Esophagus squamous epithelium (tissue), 4 donors: Measurements from ENCODE around the gene VOPP1.

Experiments
- POLR2A ChIP-seq, 4 donors: fragments of 450-650 bp; IDR thresholded peaks; one replicate each; pipeline ENCODE4 v1.6.1; 2017; ENCODE audit warnings: antibody characterized with exemption in 4 of 4, mild to moderate bottlenecking in 4 of 4, moderate library complexity in 3 of 4
- TF ChIP-seq, protein P1 (sequence below), 6 experiments: fragments of 450-650 bp in 4 of 6; fragments of 200-600 bp in 2 of 6; sonication (generic) in 2 of 6; IDR thresholded peaks; one replicate each; pipeline ENCODE4 v1.5.1; 2016 to 2019; ENCODE audit warnings: antibody characterized with exemption in 6 of 6, mild to moderate bottlenecking in 4 of 6, moderate library complexity in 4 of 6

- no peak for TF ChIP-seq POLR2A (IDR thresholded peaks at IDR 0.05)
- TF ChIP-seq, protein P1, sequence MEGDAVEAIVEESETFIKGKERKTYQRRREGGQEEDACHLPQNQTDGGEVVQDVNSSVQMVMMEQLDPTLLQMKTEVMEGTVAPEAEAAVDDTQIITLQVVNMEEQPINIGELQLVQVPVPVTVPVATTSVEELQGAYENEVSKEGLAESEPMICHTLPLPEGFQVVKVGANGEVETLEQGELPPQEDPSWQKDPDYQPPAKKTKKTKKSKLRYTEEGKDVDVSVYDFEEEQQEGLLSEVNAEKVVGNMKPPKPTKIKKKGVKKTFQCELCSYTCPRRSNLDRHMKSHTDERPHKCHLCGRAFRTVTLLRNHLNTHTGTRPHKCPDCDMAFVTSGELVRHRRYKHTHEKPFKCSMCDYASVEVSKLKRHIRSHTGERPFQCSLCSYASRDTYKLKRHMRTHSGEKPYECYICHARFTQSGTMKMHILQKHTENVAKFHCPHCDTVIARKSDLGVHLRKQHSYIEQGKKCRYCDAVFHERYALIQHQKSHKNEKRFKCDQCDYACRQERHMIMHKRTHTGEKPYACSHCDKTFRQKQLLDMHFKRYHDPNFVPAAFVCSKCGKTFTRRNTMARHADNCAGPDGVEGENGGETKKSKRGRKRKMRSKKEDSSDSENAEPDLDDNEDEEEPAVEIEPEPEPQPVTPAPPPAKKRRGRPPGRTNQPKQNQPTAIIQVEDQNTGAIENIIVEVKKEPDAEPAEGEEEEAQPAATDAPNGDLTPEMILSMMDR (IDR thresholded peaks at IDR 0.05) = no peak
Measured at GRCh38 chr7:55533729-55534080, 38.6 kb downstream of the VOPP1 start.
